ENCODE measurements around the gene CD177.

CD177 gene

GRCh38 chr19:43353606-43354304 lies at the start of gene CD177:
TSS of gene CD177 (plus strand) at chr19:43353686. CDS start at chr19:43353715, 29 bp downstream.
- no peaks in the 10 kb centered on the region for H3K27me3 ChIP-seq (ENCODE audit: insufficient read depth, poor library complexity, severe bottlenecking)

GRCh38 chr19:43305642-43306041 lies 47.8 kb upstream of the CD177 start:
- Histone ChIP-seq H3K4me3 (ENCODE audit: severe bottlenecking) (no peak overlapping the region), H3K4me1 (ENCODE audit: insufficient read depth, poor library complexity, severe bottlenecking) (no peaks in the 10 kb centered on the region), H3K9me3 (ENCODE audit: severe bottlenecking) (no peaks in the 10 kb centered on the region), H3K27ac (ENCODE audit: poor library complexity, severe bottlenecking) (no peak overlapping the region), H3K27me3 (ENCODE audit: insufficient read depth, poor library complexity, severe bottlenecking) (no peaks in the 10 kb centered on the region), H3K36me3 (ENCODE audit: low read depth) (no peaks in the 10 kb centered on the region)
- ATAC-seq (ENCODE audit: low read depth), result no peak
- no peak for TF ChIP-seq CTCF (IDR thresholded peaks at IDR 0.05; ENCODE audit: poor library complexity, severe bottlenecking)
- no peak for DNase-seq (ENCODE audit: low spot score)

More at GRCh38 chr19:43353606-43354304, at the start of gene CD177:
- no peak for DNase-seq (ENCODE audit: low spot score)
- ATAC-seq (ENCODE audit: low read depth), result no peak
- no peak within 1 kb of the TSS for H3K4me3 ChIP-seq (ENCODE audit: severe bottlenecking)
- H3K9me3 ChIP-seq (ENCODE audit: severe bottlenecking), result no peaks in the 10 kb centered on the region
- no peaks in the 10 kb centered on the region for H3K36me3 ChIP-seq (ENCODE audit: low read depth)
- H3K27ac ChIP-seq (ENCODE audit: poor library complexity, severe bottlenecking), result no peak within 1 kb of the TSS
- no peaks in the 10 kb centered on the region for H3K4me1 ChIP-seq (ENCODE audit: insufficient read depth, poor library complexity, severe bottlenecking)
- no peak for TF ChIP-seq CTCF (IDR thresholded peaks at IDR 0.05; ENCODE audit: poor library complexity, severe bottlenecking)

GRCh38 chr19:43306097-43306496 lies 47.4 kb upstream of the CD177 start:
- ATAC-seq (ENCODE audit: low read depth) (no peak), DNase-seq (ENCODE audit: low spot score) (no peak)
- H3K9me3 ChIP-seq (ENCODE audit: severe bottlenecking), result no peaks in the 10 kb centered on the region
- no peaks in the 10 kb centered on the region for H3K27me3 ChIP-seq (ENCODE audit: insufficient read depth, poor library complexity, severe bottlenecking)
- H3K4me3 ChIP-seq (ENCODE audit: severe bottlenecking), result no peak overlapping the region
- H3K36me3 ChIP-seq (ENCODE audit: low read depth), result no peaks in the 10 kb centered on the region
- no peaks in the 10 kb centered on the region for H3K4me1 ChIP-seq (ENCODE audit: insufficient read depth, poor library complexity, severe bottlenecking)
- TF ChIP-seq CTCF (IDR thresholded peaks at IDR 0.05; ENCODE audit: poor library complexity, severe bottlenecking), result no peak
- H3K27ac ChIP-seq (ENCODE audit: poor library complexity, severe bottlenecking), result no peak overlapping the region

- Histone ChIP-seq H3K27ac (ENCODE audit: poor library complexity, severe bottlenecking) (no peak overlapping the region), H3K4me3 (ENCODE audit: severe bottlenecking) (no peak overlapping the region), H3K27me3 (ENCODE audit: insufficient read depth, poor library complexity, severe bottlenecking) (no peaks in the 10 kb centered on the region), H3K36me3 (ENCODE audit: low read depth) (no peaks in the 10 kb centered on the region), H3K9me3 (ENCODE audit: severe bottlenecking) (no peaks in the 10 kb centered on the region), H3K4me1 (ENCODE audit: insufficient read depth, poor library complexity, severe bottlenecking) (no peaks in the 10 kb centered on the region)
- ATAC-seq (ENCODE audit: low read depth) (no peak), DNase-seq (ENCODE audit: low spot score) (no peak)
- no peak for TF ChIP-seq CTCF (IDR thresholded peaks at IDR 0.05; ENCODE audit: poor library complexity, severe bottlenecking)
These were observed 45.2 kb upstream of the CD177 start for GRCh38 chr19:43308244-43308815.

GRCh38 chr19:43309466-43309865 lies 44.0 kb upstream of the CD177 start:
- no peak for TF ChIP-seq CTCF (IDR thresholded peaks at IDR 0.05; ENCODE audit: poor library complexity, severe bottlenecking)
- Histone ChIP-seq H3K27ac (ENCODE audit: poor library complexity, severe bottlenecking) (no peak overlapping the region), H3K9me3 (ENCODE audit: severe bottlenecking) (no peaks in the 10 kb centered on the region), H3K4me1 (ENCODE audit: insufficient read depth, poor library complexity, severe bottlenecking) (no peaks in the 10 kb centered on the region), H3K4me3 (ENCODE audit: severe bottlenecking) (no peak overlapping the region), H3K36me3 (ENCODE audit: low read depth) (no peaks in the 10 kb centered on the region), H3K27me3 (ENCODE audit: insufficient read depth, poor library complexity, severe bottlenecking) (no peaks in the 10 kb centered on the region)
- DNase-seq (ENCODE audit: low spot score) (no peak), ATAC-seq (ENCODE audit: low read depth) (no peak)

Data from RWPE2 (cell line).